HG03378 (cell line): ENCODE measurements around the gene EPHA2.
"Not testable (repeated sequence)": the region's sequence is repeated elsewhere in the genome, so short reads cannot be mapped to it uniquely, and the experiment has no call there.

Experiments
- ATAC-seq: cut with Tn5 transposase; IDR thresholded peaks from one replicate; pipeline ENCODE4 v1.9.1; 2021; ENCODE audit warnings: mild to moderate bottlenecking, moderate library complexity; ENCODE audit not compliant: unreplicated experiment

Gene EPHA2

GRCh38 chr1:16155537-16156410 lies at the start of gene EPHA2:
TSS of gene EPHA2 (minus strand) at chr1:16156069. CDS start at chr1:16155932, 137 bp downstream.
- no peak for ATAC-seq

GRCh38 chr1:16205334-16205671 lies 49.4 kb upstream of the EPHA2 start:
- ATAC-seq = no peak

- ATAC-seq = no peak
These were observed 48.9 kb upstream of the EPHA2 start for GRCh38 chr1:16204634-16205333.

GRCh38 chr1:16204216-16204615 lies 48.3 kb upstream of the EPHA2 start:
- ATAC-seq = no peak

GRCh38 chr1:16203550-16203949 lies 47.7 kb upstream of the EPHA2 start:
- ATAC-seq = no peak

GRCh38 chr1:16202281-16203210 lies 46.7 kb upstream of the EPHA2 start:
- ATAC-seq = no peak

- ATAC-seq = no peak
These were observed 43.8 kb upstream of the EPHA2 start for GRCh38 chr1:16199700-16200099.

- ATAC-seq = no peak
These were observed 43.3 kb upstream of the EPHA2 start for GRCh38 chr1:16199157-16199501.

- no peak for ATAC-seq
These were observed 42.7 kb upstream of the EPHA2 start for GRCh38 chr1:16198444-16199156.

GRCh38 chr1:16196874-16197273 lies 41.0 kb upstream of the EPHA2 start:
- ATAC-seq = no peak

GRCh38 chr1:16196139-16196538 lies 40.3 kb upstream of the EPHA2 start:
- ATAC-seq = not testable (repeated sequence)

GRCh38 chr1:16195518-16195905 lies 39.6 kb upstream of the EPHA2 start:
- no peak for ATAC-seq

- ATAC-seq = no peak
These were observed 36.2 kb upstream of the EPHA2 start for GRCh38 chr1:16191916-16192546.

GRCh38 chr1:16191309-16191708 lies 35.4 kb upstream of the EPHA2 start:
- no peak for ATAC-seq

GRCh38 chr1:16189921-16190621 lies 34.2 kb upstream of the EPHA2 start:
- ATAC-seq = no peak

- ATAC-seq = no peak
These were observed 33.1 kb upstream of the EPHA2 start for GRCh38 chr1:16189003-16189402.

GRCh38 chr1:16187748-16188401 lies 32.0 kb upstream of the EPHA2 start:
- no peak for ATAC-seq

- ATAC-seq = no peak
These were observed 30.9 kb upstream of the EPHA2 start for GRCh38 chr1:16186655-16187235.
